Stomach (tissue), 9 donors: Measurements from ENCODE around the gene PGRMC2. TPM values are rescaled to one million over a fixed set of nuclear protein-coding genes. Genes with fewer than 3 reads are reported as not detected.

Experiments
- DNase-seq, 2 donors: peaks; one replicate each; pipeline versions ENCODE4 v3.0.0 to v3.0.0-alpha.2; 2013 to 2019
- H3K27ac ChIP-seq, 5 donors: fragments of 200-600 bp in 4 of 5; sonication (generic) in 4 of 5; one replicate each; pipeline ENCODE4 v1.5.1; 2013 to 2019; ENCODE audit warnings: mild to moderate bottlenecking in 1 of 5, moderate library complexity in 1 of 5
- H3K27me3 ChIP-seq, 3 donors: fragments of 200-600 bp; sonication (generic); one replicate each; pipeline ENCODE4 v1.5.1; 2017 to 2019; ENCODE audit warnings: mixed run types in 1 of 3
- H3K36me3 ChIP-seq, 4 donors: fragments of 200-600 bp; sonication (generic); 1 replicate in 3 of 4; 2 replicates in 1 of 4; pipeline ENCODE4 v1.5.1; 2016 to 2019
- H3K4me1 ChIP-seq, 4 donors: fragments of 200-600 bp; sonication (generic); one replicate each; pipeline ENCODE4 v1.5.1; 2016 to 2019
- H3K4me3 ChIP-seq, 4 donors: fragments of 200-600 bp; sonication (generic) in 3 of 4; one replicate each; pipeline ENCODE4 v1.5.1; 2016 to 2019; ENCODE audit warnings: mild to moderate bottlenecking in 1 of 4
- H3K9me3 ChIP-seq, 4 donors: fragments of 200-600 bp; sonication (generic); one replicate each; pipeline ENCODE4 v1.5.1; 2016 to 2019
- CTCF ChIP-seq, 7 experiments: fragments of 450-650 bp in 4 of 7; fragments of 200-600 bp in 3 of 7; sonication (generic) in 3 of 7; IDR thresholded peaks; one replicate each; pipeline ENCODE4 v1.5.1; 2016 to 2019; ENCODE audit warnings: antibody characterized with exemption in 7 of 7, control low read depth in 2 of 7, mild to moderate bottlenecking in 1 of 7
- EP300 ChIP-seq: sonication (generic); formaldehyde crosslinking; IDR thresholded peaks from one replicate; pipeline ENCODE4 v1.6.1; 2017; ENCODE audit warnings: antibody characterized with exemption
- POLR2A ChIP-seq, 4 donors: fragments of 450-650 bp; IDR thresholded peaks; one replicate each; pipeline ENCODE4 v1.6.1; 2016; ENCODE audit warnings: antibody characterized with exemption in 4 of 4, control low read depth in 2 of 4, mild to moderate bottlenecking in 1 of 4, moderate library complexity in 1 of 4
- POLR2AphosphoS5 ChIP-seq, 3 donors: sonication (generic); formaldehyde crosslinking; IDR thresholded peaks; one replicate each; pipeline ENCODE4 v1.6.1; 2016; ENCODE audit warnings: antibody characterized with exemption in 3 of 3
- whole genome bisulfite sequencing, 5 donors: extraction: QIAGEN DNeasy Blood & Tissue Kit in 3 of 5; methylation state at CpG; one replicate each; pipeline versions ENCODE4 v1.1.5 to v1.1.7; 2013 to 2018; 5-methylcytosine and 5-hydroxymethylcytosine counted together
- intact Hi-C: fragments of 100-400 bp; cut with DNase I; formaldehyde crosslinking; loops from one replicate; pipeline ENCODE4 v1.15.1; 2023; ENCODE audit warnings: low total_unique reads
- polyA plus RNA-seq, 3 donors: library from polyadenylated mRNA; stranded (reverse); fragments of 200-250 nt; gene quantifications; one replicate each; pipeline ENCODE4 v1.2.3, GENCODE V29; 2013
- total RNA-seq, 5 donors: library from RNA; depleted of rRNA; stranded (reverse); fragments of >200 nt; gene quantifications; one replicate each; pipeline versions ENCODE4 v1.1.0 to v1.2.3, GENCODE V29; 2014 to 2016
- donor health status: healthy with polysubstance abuse.
- donor health status: Bipolar disorder and iron deficiency.
- donor health status: healthy.

Gene PGRMC2
- total and polyA plus RNA-seq, 8 donors = 7.2 to 101 (median 38.6) TPM

GRCh38 chr4:128244379-128244778 is 43.2 kb downstream of the PGRMC2 start:
- no peak for DNase-seq
- H3K9me3 ChIP-seq = peaks cover 0 to 6% (median 0%) of the 10 kb centered on the region in 4 donors
- H3K27me3 ChIP-seq = no peaks in the 10 kb centered on the region
- WGBS, 5 donors = 85 to 94% (median 91%) methylated on average over 2 of the region's 2 CpGs
- H3K4me3 ChIP-seq = no peak overlapping the region
- intact Hi-C loops = no loop called here
- H3K4me1 ChIP-seq = no peaks in the 10 kb centered on the region
- no peak overlapping the region for H3K27ac ChIP-seq
- no peak for TF ChIP-seq CTCF (IDR thresholded peaks at IDR 0.05)
- no peak for TF ChIP-seq POLR2AphosphoS5 (IDR thresholded peaks at IDR 0.05)
- TF ChIP-seq POLR2A (IDR thresholded peaks at IDR 0.05) = no peak
- TF ChIP-seq EP300 = no peak
- no peaks in the 10 kb centered on the region for H3K36me3 ChIP-seq

- no peak overlapping the region for H3K27ac ChIP-seq
- WGBS, 5 donors = 93 to 99% (median 94%) methylated on average over 4 of the region's 4 CpGs
- TF ChIP-seq POLR2A (IDR thresholded peaks at IDR 0.05) (no peak), CTCF (IDR thresholded peaks at IDR 0.05) (no peak), EP300 (no peak), POLR2AphosphoS5 (IDR thresholded peaks at IDR 0.05) (no peak)
- no peaks in the 10 kb centered on the region for H3K36me3 ChIP-seq
- no peak for DNase-seq
- no peak overlapping the region for H3K4me3 ChIP-seq
- no peaks in the 10 kb centered on the region for H3K9me3 ChIP-seq
- H3K27me3 ChIP-seq = no peaks in the 10 kb centered on the region
- H3K4me1 ChIP-seq = no peaks in the 10 kb centered on the region
- intact Hi-C loops = no loop called here
These were observed 45.0 kb downstream of the PGRMC2 start for GRCh38 chr4:128242601-128243000.

- H3K4me3 ChIP-seq = no peak overlapping the region
- no peaks in the 10 kb centered on the region for H3K36me3 ChIP-seq
- DNase-seq = no peak
- WGBS, 5 donors = 89 to 95% (median 91%) methylated on average over 3 of the region's 3 CpGs
- no peaks in the 10 kb centered on the region for H3K27me3 ChIP-seq
- no peaks in the 10 kb centered on the region for H3K4me1 ChIP-seq
- no peak overlapping the region for H3K27ac ChIP-seq
- H3K9me3 ChIP-seq = no peaks in the 10 kb centered on the region
- intact Hi-C loops = no loop called here
- TF ChIP-seq CTCF (IDR thresholded peaks at IDR 0.05) (no peak), POLR2A (IDR thresholded peaks at IDR 0.05) (no peak), EP300 (no peak), POLR2AphosphoS5 (IDR thresholded peaks at IDR 0.05) (no peak)
These were observed 45.6 kb downstream of the PGRMC2 start for GRCh38 chr4:128241981-128242380.

GRCh38 chr4:128241425-128241913 is 46.1 kb downstream of the PGRMC2 start:
- H3K27ac ChIP-seq = no peak overlapping the region
- intact Hi-C loops = no loop called here
- no peaks in the 10 kb centered on the region for H3K27me3 ChIP-seq
- no peaks in the 10 kb centered on the region for H3K36me3 ChIP-seq
- H3K4me1 ChIP-seq = no peaks in the 10 kb centered on the region
- 58 to 72% (median 67%) methylated on average over 3 of the region's 3 CpGs for WGBS, 5 donors
- no peak overlapping the region for H3K4me3 ChIP-seq
- no peaks in the 10 kb centered on the region for H3K9me3 ChIP-seq
- TF ChIP-seq POLR2AphosphoS5 (IDR thresholded peaks at IDR 0.05) (no peak), CTCF (IDR thresholded peaks at IDR 0.05) (no peak), EP300 (no peak), POLR2A (IDR thresholded peaks at IDR 0.05) (no peak)
- peak in 1 of 2 donors; percentile 17 for DNase-seq
